ENCODE measurements around the gene HESX1. TPM values are rescaled to one million over a fixed set of nuclear protein-coding genes. Genes with fewer than 3 reads are reported as not detected.

The HESX1 gene
- total and polyA plus RNA-seq, 9 of the 15 experiments (the other 6 are each of a cell fraction or from before 2014, with no cell fraction given): 0.16 to 1.2 (median 0.76) TPM

- TF ChIP-seq, protein P1, sequence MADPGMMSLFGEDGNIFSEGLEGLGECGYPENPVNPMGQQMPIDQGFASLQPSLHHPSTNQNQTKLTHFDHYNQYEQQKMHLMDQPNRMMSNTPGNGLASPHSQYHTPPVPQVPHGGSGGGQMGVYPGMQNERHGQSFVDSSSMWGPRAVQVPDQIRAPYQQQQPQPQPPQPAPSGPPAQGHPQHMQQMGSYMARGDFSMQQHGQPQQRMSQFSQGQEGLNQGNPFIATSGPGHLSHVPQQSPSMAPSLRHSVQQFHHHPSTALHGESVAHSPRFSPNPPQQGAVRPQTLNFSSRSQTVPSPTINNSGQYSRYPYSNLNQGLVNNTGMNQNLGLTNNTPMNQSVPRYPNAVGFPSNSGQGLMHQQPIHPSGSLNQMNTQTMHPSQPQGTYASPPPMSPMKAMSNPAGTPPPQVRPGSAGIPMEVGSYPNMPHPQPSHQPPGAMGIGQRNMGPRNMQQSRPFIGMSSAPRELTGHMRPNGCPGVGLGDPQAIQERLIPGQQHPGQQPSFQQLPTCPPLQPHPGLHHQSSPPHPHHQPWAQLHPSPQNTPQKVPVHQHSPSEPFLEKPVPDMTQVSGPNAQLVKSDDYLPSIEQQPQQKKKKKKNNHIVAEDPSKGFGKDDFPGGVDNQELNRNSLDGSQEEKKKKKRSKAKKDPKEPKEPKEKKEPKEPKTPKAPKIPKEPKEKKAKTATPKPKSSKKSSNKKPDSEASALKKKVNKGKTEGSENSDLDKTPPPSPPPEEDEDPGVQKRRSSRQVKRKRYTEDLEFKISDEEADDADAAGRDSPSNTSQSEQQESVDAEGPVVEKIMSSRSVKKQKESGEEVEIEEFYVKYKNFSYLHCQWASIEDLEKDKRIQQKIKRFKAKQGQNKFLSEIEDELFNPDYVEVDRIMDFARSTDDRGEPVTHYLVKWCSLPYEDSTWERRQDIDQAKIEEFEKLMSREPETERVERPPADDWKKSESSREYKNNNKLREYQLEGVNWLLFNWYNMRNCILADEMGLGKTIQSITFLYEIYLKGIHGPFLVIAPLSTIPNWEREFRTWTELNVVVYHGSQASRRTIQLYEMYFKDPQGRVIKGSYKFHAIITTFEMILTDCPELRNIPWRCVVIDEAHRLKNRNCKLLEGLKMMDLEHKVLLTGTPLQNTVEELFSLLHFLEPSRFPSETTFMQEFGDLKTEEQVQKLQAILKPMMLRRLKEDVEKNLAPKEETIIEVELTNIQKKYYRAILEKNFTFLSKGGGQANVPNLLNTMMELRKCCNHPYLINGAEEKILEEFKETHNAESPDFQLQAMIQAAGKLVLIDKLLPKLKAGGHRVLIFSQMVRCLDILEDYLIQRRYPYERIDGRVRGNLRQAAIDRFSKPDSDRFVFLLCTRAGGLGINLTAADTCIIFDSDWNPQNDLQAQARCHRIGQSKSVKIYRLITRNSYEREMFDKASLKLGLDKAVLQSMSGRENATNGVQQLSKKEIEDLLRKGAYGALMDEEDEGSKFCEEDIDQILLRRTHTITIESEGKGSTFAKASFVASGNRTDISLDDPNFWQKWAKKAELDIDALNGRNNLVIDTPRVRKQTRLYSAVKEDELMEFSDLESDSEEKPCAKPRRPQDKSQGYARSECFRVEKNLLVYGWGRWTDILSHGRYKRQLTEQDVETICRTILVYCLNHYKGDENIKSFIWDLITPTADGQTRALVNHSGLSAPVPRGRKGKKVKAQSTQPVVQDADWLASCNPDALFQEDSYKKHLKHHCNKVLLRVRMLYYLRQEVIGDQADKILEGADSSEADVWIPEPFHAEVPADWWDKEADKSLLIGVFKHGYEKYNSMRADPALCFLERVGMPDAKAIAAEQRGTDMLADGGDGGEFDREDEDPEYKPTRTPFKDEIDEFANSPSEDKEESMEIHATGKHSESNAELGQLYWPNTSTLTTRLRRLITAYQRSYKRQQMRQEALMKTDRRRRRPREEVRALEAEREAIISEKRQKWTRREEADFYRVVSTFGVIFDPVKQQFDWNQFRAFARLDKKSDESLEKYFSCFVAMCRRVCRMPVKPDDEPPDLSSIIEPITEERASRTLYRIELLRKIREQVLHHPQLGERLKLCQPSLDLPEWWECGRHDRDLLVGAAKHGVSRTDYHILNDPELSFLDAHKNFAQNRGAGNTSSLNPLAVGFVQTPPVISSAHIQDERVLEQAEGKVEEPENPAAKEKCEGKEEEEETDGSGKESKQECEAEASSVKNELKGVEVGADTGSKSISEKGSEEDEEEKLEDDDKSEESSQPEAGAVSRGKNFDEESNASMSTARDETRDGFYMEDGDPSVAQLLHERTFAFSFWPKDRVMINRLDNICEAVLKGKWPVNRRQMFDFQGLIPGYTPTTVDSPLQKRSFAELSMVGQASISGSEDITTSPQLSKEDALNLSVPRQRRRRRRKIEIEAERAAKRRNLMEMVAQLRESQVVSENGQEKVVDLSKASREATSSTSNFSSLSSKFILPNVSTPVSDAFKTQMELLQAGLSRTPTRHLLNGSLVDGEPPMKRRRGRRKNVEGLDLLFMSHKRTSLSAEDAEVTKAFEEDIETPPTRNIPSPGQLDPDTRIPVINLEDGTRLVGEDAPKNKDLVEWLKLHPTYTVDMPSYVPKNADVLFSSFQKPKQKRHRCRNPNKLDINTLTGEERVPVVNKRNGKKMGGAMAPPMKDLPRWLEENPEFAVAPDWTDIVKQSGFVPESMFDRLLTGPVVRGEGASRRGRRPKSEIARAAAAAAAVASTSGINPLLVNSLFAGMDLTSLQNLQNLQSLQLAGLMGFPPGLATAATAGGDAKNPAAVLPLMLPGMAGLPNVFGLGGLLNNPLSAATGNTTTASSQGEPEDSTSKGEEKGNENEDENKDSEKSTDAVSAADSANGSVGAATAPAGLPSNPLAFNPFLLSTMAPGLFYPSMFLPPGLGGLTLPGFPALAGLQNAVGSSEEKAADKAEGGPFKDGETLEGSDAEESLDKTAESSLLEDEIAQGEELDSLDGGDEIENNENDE (IDR thresholded peaks at IDR 0.05; ENCODE audit: low read depth, low read length): no peak
- TF ChIP-seq, protein P2, sequence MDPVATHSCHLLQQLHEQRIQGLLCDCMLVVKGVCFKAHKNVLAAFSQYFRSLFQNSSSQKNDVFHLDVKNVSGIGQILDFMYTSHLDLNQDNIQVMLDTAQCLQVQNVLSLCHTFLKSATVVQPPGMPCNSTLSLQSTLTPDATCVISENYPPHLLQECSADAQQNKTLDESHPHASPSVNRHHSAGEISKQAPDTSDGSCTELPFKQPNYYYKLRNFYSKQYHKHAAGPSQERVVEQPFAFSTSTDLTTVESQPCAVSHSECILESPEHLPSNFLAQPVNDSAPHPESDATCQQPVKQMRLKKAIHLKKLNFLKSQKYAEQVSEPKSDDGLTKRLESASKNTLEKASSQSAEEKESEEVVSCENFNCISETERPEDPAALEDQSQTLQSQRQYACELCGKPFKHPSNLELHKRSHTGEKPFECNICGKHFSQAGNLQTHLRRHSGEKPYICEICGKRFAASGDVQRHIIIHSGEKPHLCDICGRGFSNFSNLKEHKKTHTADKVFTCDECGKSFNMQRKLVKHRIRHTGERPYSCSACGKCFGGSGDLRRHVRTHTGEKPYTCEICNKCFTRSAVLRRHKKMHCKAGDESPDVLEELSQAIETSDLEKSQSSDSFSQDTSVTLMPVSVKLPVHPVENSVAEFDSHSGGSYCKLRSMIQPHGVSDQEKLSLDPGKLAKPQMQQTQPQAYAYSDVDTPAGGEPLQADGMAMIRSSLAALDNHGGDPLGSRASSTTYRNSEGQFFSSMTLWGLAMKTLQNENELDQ (CRISPR knock-in tag; IDR thresholded peaks at IDR 0.05; ENCODE audit: borderline replicate concordance): no peak
- TF ChIP-seq NFE2L1 (tag; IDR thresholded peaks at IDR 0.05; ENCODE audit: borderline replicate concordance, low read depth): no peak
- TF ChIP-seq CREBBP (IDR thresholded peaks at IDR 0.05; ENCODE audit: low read depth, low read length): no peak
- TF ChIP-seq, protein P3, sequence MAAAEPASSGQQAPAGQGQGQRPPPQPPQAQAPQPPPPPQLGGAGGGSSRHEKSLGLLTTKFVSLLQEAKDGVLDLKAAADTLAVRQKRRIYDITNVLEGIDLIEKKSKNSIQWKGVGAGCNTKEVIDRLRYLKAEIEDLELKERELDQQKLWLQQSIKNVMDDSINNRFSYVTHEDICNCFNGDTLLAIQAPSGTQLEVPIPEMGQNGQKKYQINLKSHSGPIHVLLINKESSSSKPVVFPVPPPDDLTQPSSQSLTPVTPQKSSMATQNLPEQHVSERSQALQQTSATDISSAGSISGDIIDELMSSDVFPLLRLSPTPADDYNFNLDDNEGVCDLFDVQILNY (CRISPR knock-in tag; IDR thresholded peaks at IDR 0.05): no peak
- TF ChIP-seq, protein P4, sequence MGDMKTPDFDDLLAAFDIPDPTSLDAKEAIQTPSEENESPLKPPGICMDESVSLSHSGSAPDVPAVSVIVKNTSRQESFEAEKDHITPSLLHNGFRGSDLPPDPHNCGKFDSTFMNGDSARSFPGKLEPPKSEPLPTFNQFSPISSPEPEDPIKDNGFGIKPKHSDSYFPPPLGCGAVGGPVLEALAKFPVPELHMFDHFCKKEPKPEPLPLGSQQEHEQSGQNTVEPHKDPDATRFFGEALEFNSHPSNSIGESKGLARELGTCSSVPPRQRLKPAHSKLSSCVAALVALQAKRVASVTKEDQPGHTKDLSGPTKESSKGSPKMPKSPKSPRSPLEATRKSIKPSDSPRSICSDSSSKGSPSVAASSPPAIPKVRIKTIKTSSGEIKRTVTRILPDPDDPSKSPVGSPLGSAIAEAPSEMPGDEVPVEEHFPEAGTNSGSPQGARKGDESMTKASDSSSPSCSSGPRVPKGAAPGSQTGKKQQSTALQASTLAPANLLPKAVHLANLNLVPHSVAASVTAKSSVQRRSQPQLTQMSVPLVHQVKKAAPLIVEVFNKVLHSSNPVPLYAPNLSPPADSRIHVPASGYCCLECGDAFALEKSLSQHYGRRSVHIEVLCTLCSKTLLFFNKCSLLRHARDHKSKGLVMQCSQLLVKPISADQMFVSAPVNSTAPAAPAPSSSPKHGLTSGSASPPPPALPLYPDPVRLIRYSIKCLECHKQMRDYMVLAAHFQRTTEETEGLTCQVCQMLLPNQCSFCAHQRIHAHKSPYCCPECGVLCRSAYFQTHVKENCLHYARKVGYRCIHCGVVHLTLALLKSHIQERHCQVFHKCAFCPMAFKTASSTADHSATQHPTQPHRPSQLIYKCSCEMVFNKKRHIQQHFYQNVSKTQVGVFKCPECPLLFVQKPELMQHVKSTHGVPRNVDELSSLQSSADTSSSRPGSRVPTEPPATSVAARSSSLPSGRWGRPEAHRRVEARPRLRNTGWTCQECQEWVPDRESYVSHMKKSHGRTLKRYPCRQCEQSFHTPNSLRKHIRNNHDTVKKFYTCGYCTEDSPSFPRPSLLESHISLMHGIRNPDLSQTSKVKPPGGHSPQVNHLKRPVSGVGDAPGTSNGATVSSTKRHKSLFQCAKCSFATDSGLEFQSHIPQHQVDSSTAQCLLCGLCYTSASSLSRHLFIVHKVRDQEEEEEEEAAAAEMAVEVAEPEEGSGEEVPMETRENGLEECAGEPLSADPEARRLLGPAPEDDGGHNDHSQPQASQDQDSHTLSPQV (IDR thresholded peaks at IDR 0.05): no peak
These were observed 28.4 kb upstream of the HESX1 start (continued) for GRCh38 chr3:57227930-57228751.
